Measurements from ENCODE around the gene CXCL12. TPM values are rescaled to one million over a fixed set of nuclear protein-coding genes. Genes with fewer than 3 reads are reported as not detected.

The CXCL12 gene
- total and polyA plus RNA-seq, 2 of the 13 experiments (the other 11 are each of a cell fraction or from before 2014, with no cell fraction given), result not detected

DNA sequence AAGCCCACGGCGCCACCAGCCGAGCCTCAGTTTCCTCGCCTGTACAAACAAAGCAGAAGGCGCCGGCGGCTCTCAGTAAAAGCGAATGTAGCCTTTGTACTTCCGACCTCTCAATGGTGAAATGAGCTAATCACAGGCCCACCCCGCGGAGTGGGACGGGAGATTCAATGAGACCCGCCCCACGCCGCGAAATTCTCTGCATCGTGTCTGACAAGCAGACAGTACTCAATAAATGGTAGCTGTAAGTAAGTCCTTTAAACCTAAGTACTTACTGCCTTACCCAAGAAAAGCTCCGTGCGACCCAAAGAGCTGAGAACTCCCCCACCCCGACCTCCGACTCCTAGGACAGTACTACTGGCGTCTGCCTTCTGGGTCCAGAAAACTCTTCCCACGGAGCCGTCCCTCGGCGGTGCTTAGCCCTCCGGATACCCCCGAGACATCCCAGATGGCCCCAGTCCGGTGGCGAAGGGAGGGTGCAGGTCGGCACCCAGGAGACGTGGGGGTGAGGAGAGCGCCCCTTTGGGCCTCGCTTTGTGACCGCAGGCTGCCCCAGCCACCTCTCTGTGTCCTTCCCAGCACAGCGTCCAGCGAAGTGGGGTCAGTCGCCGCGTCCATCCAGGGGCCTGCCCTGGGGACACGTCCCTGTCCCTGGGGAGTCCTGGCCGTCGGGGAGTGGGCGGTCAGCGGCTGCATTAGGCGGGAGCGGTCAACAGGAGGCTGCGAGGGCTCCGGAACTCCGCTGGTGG lies 972 bp upstream of the CXCL12 start:
- no TSS peak for BruUV-seq (replicated peaks)
- 88% methylated on average over 42 of the region's 50 CpGs for WGBS (ENCODE audit: low lambda C conversion rate)
- Histone ChIP-seq H3K27me3 (ENCODE audit: control insufficient read depth in 1 of 2, insufficient read depth in 2 of 2, low read length in 2 of 2) (peaks cover 0 to 3% of the 10 kb centered on the region in 2 experiments; a peak in 2 of 5 replicates), H3K36me3 (replicated peaks in 1 of 2; ENCODE audit: control insufficient read depth in 1 of 2, insufficient read depth in 2 of 2, low read length in 2 of 2) (no peaks in the 10 kb centered on the region), H4K20me1 (ENCODE audit: insufficient read depth, low read length) (no peaks in the 10 kb centered on the region), H3K4me3 (replicated peaks in 1 of 3; ENCODE audit: insufficient read depth in 1 of 3, low read depth in 2 of 3, low read length in 3 of 3) (no peak overlapping the region), H3K27ac (ENCODE audit: extremely low read length, insufficient read depth, low read length) (no peak overlapping the region), H3K79me2 (ENCODE audit: insufficient read depth, low read length) (no peaks in the 10 kb centered on the region), H3K4me1 (ENCODE audit: insufficient read depth, low read length) (peaks cover 9% of the 10 kb centered on the region), H3K9ac (ENCODE audit: insufficient read depth, low read depth, low read length) (no peak overlapping the region), H3K9me3 (ENCODE audit: low read length) (no peaks in the 10 kb centered on the region), H2AFZ (ENCODE audit: low read length) (no peak overlapping the region), H3K4me2 (ENCODE audit: low read depth, low read length) (no peak overlapping the region)
- ChIA-PET CTCF (ENCODE audit: low intra/inter-chr PET ratio, low total read pairs) (interaction anchor here (1.5 to 2.1 kb wide), 4 partner anchors 214 to 714 kb away, joined by 5 to 16 read pairs (median 8); no protein-coding TSS in a partner anchor), POLR2A (no interaction called here)
- ATAC-seq (peak; percentile 9; the same call in 2 of the 3 replicates), DNase-seq (ENCODE audit: low spot score) (no peak), FAIRE-seq (no peak)
- no peak for TF ChIP-seq NFYB (CRISPR knock-in tag; IDR thresholded peaks at IDR 0.05)
- no peak for TF ChIP-seq ETV6 (CRISPR knock-in tag; conservative IDR thresholded peaks at IDR 0.05)
- no peak for TF ChIP-seq ZNF563 (CRISPR knock-in tag; IDR thresholded peaks at IDR 0.05)
- TF ChIP-seq, protein P1, sequence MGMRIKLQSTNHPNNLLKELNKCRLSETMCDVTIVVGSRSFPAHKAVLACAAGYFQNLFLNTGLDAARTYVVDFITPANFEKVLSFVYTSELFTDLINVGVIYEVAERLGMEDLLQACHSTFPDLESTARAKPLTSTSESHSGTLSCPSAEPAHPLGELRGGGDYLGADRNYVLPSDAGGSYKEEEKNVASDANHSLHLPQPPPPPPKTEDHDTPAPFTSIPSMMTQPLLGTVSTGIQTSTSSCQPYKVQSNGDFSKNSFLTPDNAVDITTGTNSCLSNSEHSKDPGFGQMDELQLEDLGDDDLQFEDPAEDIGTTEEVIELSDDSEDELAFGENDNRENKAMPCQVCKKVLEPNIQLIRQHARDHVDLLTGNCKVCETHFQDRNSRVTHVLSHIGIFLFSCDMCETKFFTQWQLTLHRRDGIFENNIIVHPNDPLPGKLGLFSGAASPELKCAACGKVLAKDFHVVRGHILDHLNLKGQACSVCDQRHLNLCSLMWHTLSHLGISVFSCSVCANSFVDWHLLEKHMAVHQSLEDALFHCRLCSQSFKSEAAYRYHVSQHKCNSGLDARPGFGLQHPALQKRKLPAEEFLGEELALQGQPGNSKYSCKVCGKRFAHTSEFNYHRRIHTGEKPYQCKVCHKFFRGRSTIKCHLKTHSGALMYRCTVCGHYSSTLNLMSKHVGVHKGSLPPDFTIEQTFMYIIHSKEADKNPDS (CRISPR knock-in tag; IDR thresholded peaks at IDR 0.05), result no peak
- TF ChIP-seq, protein P2, sequence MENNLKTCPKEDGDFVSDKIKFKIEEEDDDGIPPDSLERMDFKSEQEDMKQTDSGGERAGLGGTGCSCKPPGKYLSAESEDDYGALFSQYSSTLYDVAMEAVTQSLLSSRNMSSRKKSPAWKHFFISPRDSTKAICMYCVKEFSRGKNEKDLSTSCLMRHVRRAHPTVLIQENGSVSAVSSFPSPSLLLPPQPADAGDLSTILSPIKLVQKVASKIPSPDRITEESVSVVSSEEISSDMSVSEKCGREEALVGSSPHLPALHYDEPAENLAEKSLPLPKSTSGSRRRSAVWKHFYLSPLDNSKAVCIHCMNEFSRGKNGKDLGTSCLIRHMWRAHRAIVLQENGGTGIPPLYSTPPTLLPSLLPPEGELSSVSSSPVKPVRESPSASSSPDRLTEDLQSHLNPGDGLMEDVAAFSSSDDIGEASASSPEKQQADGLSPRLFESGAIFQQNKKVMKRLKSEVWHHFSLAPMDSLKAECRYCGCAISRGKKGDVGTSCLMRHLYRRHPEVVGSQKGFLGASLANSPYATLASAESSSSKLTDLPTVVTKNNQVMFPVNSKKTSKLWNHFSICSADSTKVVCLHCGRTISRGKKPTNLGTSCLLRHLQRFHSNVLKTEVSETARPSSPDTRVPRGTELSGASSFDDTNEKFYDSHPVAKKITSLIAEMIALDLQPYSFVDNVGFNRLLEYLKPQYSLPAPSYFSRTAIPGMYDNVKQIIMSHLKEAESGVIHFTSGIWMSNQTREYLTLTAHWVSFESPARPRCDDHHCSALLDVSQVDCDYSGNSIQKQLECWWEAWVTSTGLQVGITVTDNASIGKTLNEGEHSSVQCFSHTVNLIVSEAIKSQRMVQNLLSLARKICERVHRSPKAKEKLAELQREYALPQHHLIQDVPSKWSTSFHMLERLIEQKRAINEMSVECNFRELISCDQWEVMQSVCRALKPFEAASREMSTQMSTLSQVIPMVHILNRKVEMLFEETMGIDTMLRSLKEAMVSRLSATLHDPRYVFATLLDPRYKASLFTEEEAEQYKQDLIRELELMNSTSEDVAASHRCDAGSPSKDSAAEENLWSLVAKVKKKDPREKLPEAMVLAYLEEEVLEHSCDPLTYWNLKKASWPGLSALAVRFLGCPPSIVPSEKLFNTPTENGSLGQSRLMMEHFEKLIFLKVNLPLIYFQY (CRISPR knock-in tag; IDR thresholded peaks at IDR 0.05; ENCODE audit: borderline replicate concordance), result no peak
- TF ChIP-seq ZNF746 (CRISPR knock-in tag; IDR thresholded peaks at IDR 0.05), result no peak
- no peak for TF ChIP-seq JARID2 (CRISPR knock-in tag; IDR thresholded peaks at IDR 0.05; ENCODE audit: insufficient replicate concordance)
- no peak for TF ChIP-seq SNAPC2 (CRISPR knock-in tag; IDR thresholded peaks at IDR 0.05)
- TF ChIP-seq HOXA3 (CRISPR knock-in tag; IDR thresholded peaks at IDR 0.05), result no peak
- in situ Hi-C loops (cut with HindIII; ENCODE audit: extremely low pct_ligation_motif_present, low pct_unique_long_range_greater_than_20kb), result loop anchor here (5.0 to 10.0 kb wide), 2 partner anchors 501 to 714 kb away; no protein-coding TSS in a partner anchor
- intact Hi-C loops (cut with micrococcal nuclease; ENCODE audit: unreplicated experiment), result loop anchor here (1.0 to 10.0 kb wide), 4 partner anchors 461 to 715 kb away; no protein-coding TSS in a partner anchor

Data from HepG2 (cell line).